Mesodermal cell (in vitro differentiated cells): ENCODE results near the gene ANKRD66.
"Not testable (repeated sequence)": the region's sequence is repeated elsewhere in the genome, so short reads cannot be mapped to it uniquely, and the experiment has no call there.

Experiments used
- H3K27ac ChIP-seq: 2 replicates; pipeline ENCODE4 v1.7.0; 2013; ENCODE audit warnings: mild to moderate bottlenecking, low read depth, low read length, moderate library complexity; ENCODE audit not compliant: severe bottlenecking
- H3K36me3 ChIP-seq: 2 replicates; pipeline ENCODE4 v1.7.1; 2013; ENCODE audit warnings: mild to moderate bottlenecking, low read length, moderate library complexity; ENCODE audit not compliant: control insufficient read depth, insufficient read depth
- H3K4me1 ChIP-seq: one replicate; pipeline ENCODE4 v1.7.1; 2013; ENCODE audit warnings: mild to moderate bottlenecking, low read length; ENCODE audit not compliant: insufficient read depth, control insufficient read depth, poor library complexity, severe bottlenecking
- H3K4me3 ChIP-seq: 2 replicates; pipeline ENCODE4 v1.7.0; 2013; ENCODE audit warnings: low read length, control low read depth, mild to moderate bottlenecking; ENCODE audit not compliant: insufficient read depth, poor library complexity, severe bottlenecking; ENCODE audit errors: extremely low read depth
- H3K9me3 ChIP-seq: 2 replicates; pipeline ENCODE4 v1.7.1; 2013; ENCODE audit warnings: mild to moderate bottlenecking, low read length, moderate library complexity; ENCODE audit not compliant: control insufficient read depth
- WGBS, 2 experiments: methylation state at CpG; one replicate each; pipeline ENCODE4 v1.1.5; 2013; ENCODE audit warnings: missing lambda C conversion rate in 2 of 2; ENCODE audit not compliant: insufficient coverage in 2 of 2; 5-methylcytosine and 5-hydroxymethylcytosine counted together

ANKRD66 gene

GRCh38 chr6:46734867-46735719 is 11.6 kb upstream of the ANKRD66 start, which contains the start of gene PLA2G7:
Gene PLA2G7 (minus strand): TSS chr6:46735375. CDS start chr6:46722891, 12,484 bp downstream.
- 0 to 1% methylated on average over 46 to 63 of the region's 73 CpGs for WGBS, 2 experiments
- Histone ChIP-seq H3K27ac (no peak within 1 kb of the TSS), H3K4me1 (no peaks in the 10 kb centered on the region), H3K36me3 (no peaks in the 10 kb centered on the region), H3K4me3 (peak within 1 kb of the TSS; percentile 53), H3K9me3 (no peaks in the 10 kb centered on the region)

- Histone ChIP-seq H3K4me1 (no peaks in the 10 kb centered on the region), H3K36me3 (no peaks in the 10 kb centered on the region), H3K4me3 (peak overlapping the region; percentile 53), H3K27ac (no peak overlapping the region), H3K9me3 (no peaks in the 10 kb centered on the region)
- WGBS, 2 experiments: 28 to 35% methylated on average over 5 to 6 of the region's 8 CpGs
Observed at GRCh38 chr6:46735720-46736031, 11.1 kb upstream of the ANKRD66 start.

GRCh38 chr6:46736906-46737305 is 9.8 kb upstream of the ANKRD66 start:
- H3K4me3 ChIP-seq: no peak overlapping the region
- H3K9me3 ChIP-seq: no peaks in the 10 kb centered on the region
- no peak overlapping the region for H3K27ac ChIP-seq
- H3K4me1 ChIP-seq: no peaks in the 10 kb centered on the region
- H3K36me3 ChIP-seq: no peaks in the 10 kb centered on the region

- no peaks in the 10 kb centered on the region for H3K4me1 ChIP-seq
- no peak overlapping the region for H3K27ac ChIP-seq
- H3K9me3 ChIP-seq: no peaks in the 10 kb centered on the region
- no peak overlapping the region for H3K4me3 ChIP-seq
- 90 to 100% methylated on average over 1 to 2 of the region's 2 CpGs for WGBS, 2 experiments
- H3K36me3 ChIP-seq: no peaks in the 10 kb centered on the region
Observed at GRCh38 chr6:46741482-46741881, 5.3 kb upstream of the ANKRD66 start.

GRCh38 chr6:46741910-46742309 is 4.8 kb upstream of the ANKRD66 start:
- H3K4me3 ChIP-seq: no peak overlapping the region
- H3K27ac ChIP-seq: no peak overlapping the region
- H3K4me1 ChIP-seq: no peaks in the 10 kb centered on the region
- no peaks in the 10 kb centered on the region for H3K9me3 ChIP-seq
- H3K36me3 ChIP-seq: no peaks in the 10 kb centered on the region
- WGBS, 2 experiments: 87 to 100% methylated on average over 1 to 3 of the region's 4 CpGs

GRCh38 chr6:46743425-46744158 is 3.1 kb upstream of the ANKRD66 start:
- 100% methylated on average over 1 of the region's 1 CpG; no CpG with 5 or more reads in 1 of the 2 experiments for WGBS, 2 experiments

GRCh38 chr6:46744159-46744725 is 2.5 kb upstream of the ANKRD66 start:
- not testable (repeated sequence) for H3K36me3 ChIP-seq, H3K4me1 ChIP-seq, H3K4me3 ChIP-seq, H3K27ac ChIP-seq, H3K9me3 ChIP-seq
- no CpG with 5 or more reads among the region's 3 CpGs for WGBS, 2 experiments

More at GRCh38 chr6:46743425-46744158, 3.1 kb upstream of the ANKRD66 start:
- Histone ChIP-seq H3K9me3 (no peaks in the 10 kb centered on the region), H3K4me3 (no peak overlapping the region), H3K27ac (no peak overlapping the region), H3K36me3 (no peaks in the 10 kb centered on the region), H3K4me1 (no peaks in the 10 kb centered on the region)

- no peaks in the 10 kb centered on the region for H3K4me1 ChIP-seq
- H3K4me3 ChIP-seq: no peak overlapping the region
- no peak overlapping the region for H3K27ac ChIP-seq
- no peaks in the 10 kb centered on the region for H3K9me3 ChIP-seq
- WGBS, 2 experiments: 83% methylated on average over 1 of the region's 2 CpGs; no CpG with 5 or more reads in 1 of the 2 experiments
- no peaks in the 10 kb centered on the region for H3K36me3 ChIP-seq
Observed at GRCh38 chr6:46745973-46746372, 760 bp upstream of the ANKRD66 start.

GRCh38 chr6:46748940-46749503 is 2.3 kb downstream of the ANKRD66 start:
- no peaks in the 10 kb centered on the region for H3K36me3 ChIP-seq
- H3K27ac ChIP-seq: no peak overlapping the region
- H3K9me3 ChIP-seq: no peaks in the 10 kb centered on the region
- H3K4me3 ChIP-seq: no peak overlapping the region
- no peaks in the 10 kb centered on the region for H3K4me1 ChIP-seq
- 86 to 98% methylated on average over 5 of the region's 5 CpGs for WGBS, 2 experiments

- H3K4me3 ChIP-seq: no peak overlapping the region
- 62 to 76% methylated on average over 3 to 5 of the region's 5 CpGs for WGBS, 2 experiments
- no peaks in the 10 kb centered on the region for H3K36me3 ChIP-seq
- no peak overlapping the region for H3K27ac ChIP-seq
- H3K9me3 ChIP-seq: no peaks in the 10 kb centered on the region
- no peaks in the 10 kb centered on the region for H3K4me1 ChIP-seq
Observed at GRCh38 chr6:46749731-46750130, 3.0 kb downstream of the ANKRD66 start.
